Activated CD4-positive, alpha-beta T cell treated with anti-CD3 and anti-CD28 coated beads, Interleukin-2, Interleukin-4, amounts not matched to agents 100 ng/mL and 50 ng/mL, durations not matched to agents 16 hours and 8 hours (primary cell): ENCODE results near the gene KCNJ10.

ENCODE experiments used
- DNase-seq: peaks from one replicate; pipeline ENCODE4 v3.0.0-alpha.2; 2020; ENCODE audit warnings: low spot score

Gene KCNJ10

DNA sequence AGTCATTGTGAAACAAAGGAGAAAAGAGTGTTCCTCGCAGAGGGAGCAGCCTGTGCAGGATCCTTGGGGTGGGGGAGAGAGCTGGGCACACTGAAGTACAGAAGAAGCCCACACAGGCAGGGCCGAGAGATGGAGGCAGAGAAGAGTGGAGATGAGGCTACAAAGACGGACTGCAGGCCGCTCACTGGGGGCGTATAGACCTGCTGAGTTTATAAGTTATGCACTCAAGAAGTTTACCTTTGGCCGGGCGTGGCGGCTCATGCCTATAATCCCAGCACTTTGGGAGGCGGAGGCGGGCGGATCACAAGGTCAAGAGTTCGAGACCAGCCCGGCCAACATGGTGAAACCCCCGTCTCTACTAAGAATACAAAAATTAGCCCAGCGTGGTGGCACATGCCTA is 108.3 kb downstream of the KCNJ10 start:
- no peak for DNase-seq

DNA sequence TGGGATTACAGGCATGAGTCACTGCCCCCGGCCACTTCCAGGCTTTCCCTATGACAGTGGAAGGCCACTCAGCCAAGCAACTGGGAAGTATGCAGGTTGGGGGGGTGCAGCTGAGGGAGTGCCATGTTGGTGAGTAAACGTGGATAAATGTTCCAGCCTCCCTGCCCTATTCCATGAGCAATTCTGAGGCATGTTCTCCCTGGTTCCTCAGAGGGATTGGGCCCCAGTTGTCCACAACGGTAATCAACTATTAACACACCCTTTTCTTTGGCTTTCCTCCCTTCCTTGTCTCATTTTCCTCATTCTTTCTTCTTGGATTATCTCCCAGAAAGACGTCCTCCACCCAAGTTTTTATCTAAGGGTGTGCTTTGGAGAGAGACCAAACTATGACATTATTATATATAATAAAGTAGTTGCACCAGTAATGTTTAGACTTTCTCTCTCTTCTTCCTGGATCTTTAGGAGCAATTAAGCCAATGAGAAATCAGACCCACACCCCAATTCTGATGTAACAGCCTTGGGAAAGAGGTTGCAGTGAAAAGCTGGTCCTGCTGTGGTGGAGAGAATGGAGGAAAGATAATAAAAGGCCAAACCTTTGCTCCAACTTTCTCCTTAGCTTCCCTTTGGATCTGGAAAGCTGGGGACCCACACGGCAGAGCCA is 109.1 kb downstream of the KCNJ10 start:
- no peak for DNase-seq

DNA sequence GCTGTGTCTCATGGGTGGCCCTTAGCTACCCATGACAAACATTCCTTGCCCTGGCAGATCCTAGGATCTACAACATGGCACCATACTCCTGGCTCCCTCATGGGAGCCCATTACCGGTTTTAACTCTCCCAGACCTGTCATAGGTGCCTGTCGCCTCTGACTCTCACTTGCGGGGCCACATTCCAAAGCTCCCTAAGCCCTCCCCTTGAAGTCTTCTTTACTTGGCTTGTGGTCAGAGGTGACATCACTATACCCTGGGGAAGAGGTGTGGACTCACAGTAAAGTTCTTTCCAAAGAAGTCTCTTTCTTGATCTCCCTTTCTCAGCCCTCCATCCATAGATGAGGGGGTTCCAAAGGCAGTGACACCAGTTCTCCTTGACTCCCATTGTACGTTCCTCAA is 110.5 kb downstream of the KCNJ10 start:
- no peak for DNase-seq

DNA sequence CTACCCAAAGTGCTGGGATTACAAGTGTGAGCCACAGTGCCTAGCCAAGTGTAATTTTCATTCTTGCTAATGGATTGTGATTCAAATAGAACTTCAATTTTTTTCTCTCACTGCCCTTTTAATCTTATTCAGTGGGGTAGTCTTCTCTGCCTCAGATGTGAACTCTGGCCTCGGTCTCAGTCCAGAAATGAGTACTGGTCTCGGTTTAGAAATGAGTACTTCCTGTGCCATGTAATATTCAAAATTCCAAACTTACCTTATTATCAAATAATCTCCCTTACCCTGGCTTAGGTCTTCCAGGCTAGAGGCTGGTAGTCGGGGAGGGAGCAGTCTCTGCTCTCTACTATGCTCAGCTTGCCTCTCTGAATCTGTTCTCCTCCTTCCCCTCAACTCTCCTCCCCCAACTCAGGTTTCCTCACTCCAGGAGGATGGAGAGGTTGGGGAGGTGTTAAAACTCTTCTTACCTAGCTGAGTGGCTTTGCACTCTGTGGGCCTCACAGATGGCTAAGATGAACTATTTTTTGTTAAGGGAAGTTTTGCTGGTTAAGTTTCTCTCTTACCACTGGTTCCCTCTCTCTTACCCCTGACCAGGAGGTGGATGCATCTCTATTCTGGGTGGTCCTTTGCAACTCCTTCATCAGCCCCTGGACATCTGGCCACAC is 111.1 kb downstream of the KCNJ10 start:
- peak; percentile 62 for DNase-seq

DNA sequence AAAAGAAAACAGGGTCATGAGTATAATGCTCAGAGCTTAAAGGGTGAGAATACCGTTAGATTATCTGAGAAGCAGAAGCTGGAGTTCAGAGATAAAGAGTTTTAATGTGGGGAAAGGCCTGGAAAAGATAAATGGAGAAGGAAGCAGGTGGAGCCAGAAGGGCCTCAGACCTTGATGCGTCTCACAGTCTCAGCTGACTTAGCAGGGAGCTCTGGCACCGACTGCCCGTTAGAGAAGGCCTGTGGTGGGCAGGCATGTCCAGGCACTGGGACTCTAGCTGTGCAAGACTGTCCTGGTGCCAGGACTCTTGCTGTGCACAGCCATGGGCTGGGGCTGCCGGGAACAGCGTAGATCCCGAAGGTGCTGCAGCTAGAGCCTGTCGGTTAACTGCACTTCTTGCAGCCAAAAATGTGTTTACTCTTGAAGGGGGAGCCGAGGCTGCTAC is 112.1 kb downstream of the KCNJ10 start:
- no peak for DNase-seq

DNA sequence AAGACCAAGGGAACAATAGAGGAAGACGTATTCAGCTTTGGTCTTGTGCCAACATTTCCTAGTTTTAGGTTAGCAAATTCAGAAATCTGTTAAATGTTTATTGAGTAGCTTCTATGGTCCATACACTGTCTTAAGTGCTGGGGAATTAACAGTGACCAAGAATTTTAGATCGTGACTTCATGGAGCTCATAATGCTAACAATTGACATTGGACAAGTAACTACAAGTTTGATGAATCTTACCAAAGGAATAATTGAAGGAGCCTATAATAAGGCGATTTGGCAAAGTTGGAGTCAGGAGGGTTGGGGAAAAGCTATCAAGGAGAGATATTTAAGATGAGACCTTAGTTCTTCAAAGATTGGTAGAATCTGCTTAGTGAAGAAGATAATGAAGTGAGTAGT is 114.5 kb downstream of the KCNJ10 start:
- no peak for DNase-seq

DNA sequence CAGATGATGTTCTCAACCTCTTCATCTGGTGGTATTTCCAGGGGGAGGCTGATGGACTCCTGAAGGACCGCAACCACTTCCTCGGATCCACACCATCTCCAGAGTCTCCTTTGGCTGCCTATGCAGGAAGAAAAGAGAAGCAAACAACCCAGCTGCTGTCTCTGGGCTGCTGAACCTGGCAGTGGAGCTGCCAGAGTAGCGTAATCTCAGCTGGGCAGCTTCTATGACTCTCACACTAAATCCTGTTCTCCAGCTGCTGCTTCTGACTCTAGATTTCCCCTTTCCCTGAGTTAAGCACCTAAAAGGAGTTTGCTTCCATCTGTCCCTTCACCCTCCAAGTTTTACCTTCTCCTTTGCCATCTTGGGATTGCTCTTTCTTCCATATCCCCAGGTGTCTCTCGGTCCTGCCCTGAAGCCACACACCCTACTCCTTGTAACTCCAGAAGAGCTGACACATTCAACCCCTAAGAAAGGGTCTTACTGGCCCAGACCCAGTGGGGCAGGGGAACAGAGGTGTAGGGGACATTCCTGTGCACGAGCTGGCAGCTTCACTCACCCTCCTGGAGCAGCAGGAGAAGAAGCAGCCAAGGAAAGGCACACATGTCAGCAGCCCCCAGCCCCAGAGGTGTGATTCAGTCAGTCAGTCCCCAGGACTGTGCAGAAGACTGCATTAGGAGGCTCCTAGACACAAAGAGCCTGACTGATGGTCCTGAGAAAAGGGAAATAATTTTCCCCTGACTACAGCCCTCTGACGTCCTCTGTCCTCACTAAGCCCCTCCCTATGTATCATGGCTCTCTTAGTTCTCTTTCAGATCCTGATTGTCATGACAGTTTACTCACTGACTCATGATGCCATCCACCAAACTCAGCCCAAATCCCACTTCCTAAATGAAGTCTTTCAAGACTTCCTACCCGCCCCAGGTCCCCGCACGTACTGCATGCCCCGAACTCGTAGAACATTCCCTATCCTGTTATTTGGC is 116.1 kb downstream of the KCNJ10 start, which contains the start of gene SLAMF9:
Gene SLAMF9 (minus strand): TSS at position 702 of the 980 bp plus-strand sequence. CDS start 100 bp downstream, at position 602.
- no peak for DNase-seq

DNA sequence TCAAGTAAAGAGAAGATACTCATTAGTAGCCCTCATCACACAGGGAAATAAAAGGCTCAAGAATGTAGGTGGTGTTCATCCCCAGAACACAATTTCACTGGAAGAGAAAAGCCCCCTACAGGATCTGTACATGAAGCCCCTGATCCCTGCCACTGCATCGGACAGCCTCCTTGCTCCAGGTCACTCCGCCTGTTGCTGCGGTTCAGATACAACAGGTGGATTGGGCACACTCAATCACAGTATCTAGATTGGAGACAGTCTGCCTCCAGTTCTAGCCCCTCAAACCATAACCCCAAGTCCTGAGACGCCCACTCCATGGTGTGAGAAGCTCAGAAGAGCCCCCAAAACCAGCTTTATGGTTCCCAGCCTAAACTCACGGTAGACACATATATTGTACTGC is 117.0 kb downstream of the KCNJ10 start:
- no peak for DNase-seq

DNA sequence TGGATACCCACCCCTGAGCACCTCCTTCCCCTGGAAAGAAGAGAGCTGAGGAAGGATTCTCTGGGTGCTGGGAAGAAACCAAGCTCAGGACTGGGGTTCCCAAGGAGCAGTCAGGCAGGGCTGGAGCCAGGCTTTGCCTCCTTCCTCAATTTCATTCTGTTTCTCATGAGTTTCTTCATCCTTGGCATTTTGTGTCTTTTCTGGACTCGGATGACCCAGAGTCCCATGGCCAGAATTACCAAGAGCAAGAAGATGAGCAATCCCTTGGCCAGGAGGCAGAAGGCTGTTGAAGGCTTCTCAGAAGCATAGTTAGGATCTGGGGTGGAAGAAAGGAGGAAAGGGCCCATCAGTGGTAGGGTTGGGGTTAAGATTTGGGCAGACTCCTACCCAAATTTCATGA is 118.4 kb downstream of the KCNJ10 start:
- DNase-seq, result no peak

DNA sequence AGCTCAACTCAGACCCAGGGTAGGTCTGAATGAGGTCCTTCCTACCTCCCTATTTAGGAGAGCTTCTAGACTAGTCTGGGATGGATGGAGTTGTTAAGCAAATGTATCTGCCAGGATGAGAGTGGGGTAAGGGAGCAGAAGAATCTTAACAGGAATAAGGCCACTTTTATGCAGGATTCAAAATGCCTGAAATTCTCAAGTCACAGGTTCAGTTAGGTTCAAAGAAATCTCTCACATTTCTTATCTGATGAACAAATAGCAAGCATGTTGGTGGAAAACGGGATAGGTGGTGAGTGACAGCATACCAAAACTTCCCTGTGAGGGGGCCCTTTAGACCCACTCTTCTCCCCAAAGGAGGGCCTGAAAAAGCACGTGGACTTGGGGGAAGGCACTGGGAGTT is 118.9 kb downstream of the KCNJ10 start:
- DNase-seq, result no peak

DNA sequence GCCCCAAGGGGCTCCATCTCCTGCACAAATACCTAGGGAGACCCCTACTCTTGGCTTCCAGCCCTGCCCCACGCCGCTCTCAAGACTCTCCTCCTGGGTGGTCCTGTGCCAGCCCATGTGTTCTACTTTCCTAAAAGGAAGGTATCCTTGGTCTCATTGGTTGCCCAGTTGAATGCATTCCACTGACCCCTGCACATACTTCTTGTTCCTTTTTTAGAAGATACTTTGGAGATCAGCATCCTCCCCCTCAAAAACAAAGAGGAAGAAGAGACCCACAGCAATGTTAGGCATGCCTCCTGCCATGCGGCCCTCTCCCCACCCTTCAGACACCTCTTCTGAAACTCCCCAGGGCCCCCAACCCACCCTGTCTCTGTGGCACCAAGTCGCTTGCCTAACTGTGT is 120.0 kb downstream of the KCNJ10 start:
- no peak for DNase-seq

DNA sequence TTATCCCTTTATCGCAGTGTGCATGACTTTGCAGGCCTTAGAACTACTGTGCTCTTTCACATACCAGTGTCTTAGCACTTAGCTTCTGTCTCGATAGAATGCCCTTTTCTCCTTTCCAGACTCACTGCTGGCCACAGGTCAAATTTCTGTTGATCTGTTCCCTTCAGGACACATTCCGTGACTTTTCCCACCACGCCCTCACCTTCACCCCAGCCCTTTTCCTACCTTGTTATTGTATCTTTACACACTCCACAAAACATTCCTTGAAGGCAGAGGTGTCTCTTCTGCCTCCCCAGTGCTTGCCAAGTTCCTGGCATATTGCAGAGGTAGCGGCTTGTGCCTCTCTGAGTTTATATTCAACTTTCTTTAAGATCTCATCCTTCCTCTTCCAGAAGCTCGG is 120.8 kb downstream of the KCNJ10 start:
- no peak for DNase-seq
